HAP-1 (cell line): ENCODE data around the gene PLEKHM3.
A peak's percentile ranks its signal among the peaks of the same experiment; 100 is the strongest.

Experiments used
- DNase-seq, 2 experiments: peaks; one replicate each; pipeline ENCODE4 v3.0.0-alpha.2; 2016 to 2020; ENCODE audit warnings: low spot score in 2 of 2
- H3K27me3 ChIP-seq: fragments of 250-450 bp; sonication (Bioruptor Pico); 2 replicates; pipeline ENCODE4 v1.5.1; 2020; ENCODE audit warnings: low read depth, mild to moderate bottlenecking, moderate library complexity
- H3K36me3 ChIP-seq: fragments of 250-450 bp; sonication (Bioruptor Pico); replicated peaks from 2 replicates; pipeline ENCODE4 v1.5.1; 2020; ENCODE audit warnings: mild to moderate bottlenecking
- H3K4me1 ChIP-seq: fragments of 250-450 bp; sonication (Bioruptor Pico); 2 replicates; pipeline ENCODE4 v1.5.1; 2020; ENCODE audit warnings: mild to moderate bottlenecking
- H3K4me3 ChIP-seq: fragments of 250-450 bp; sonication (Bioruptor Pico); 2 replicates; pipeline ENCODE4 v1.5.1; 2020; ENCODE audit warnings: mild to moderate bottlenecking, moderate library complexity
- H3K9me3 ChIP-seq: fragments of 250-450 bp; sonication (Bioruptor Pico); 2 replicates; pipeline ENCODE4 v1.5.1; 2020; ENCODE audit warnings: mild to moderate bottlenecking, moderate library complexity
- in situ Hi-C: fragments of 300-500 bp; cut with MboI; formaldehyde crosslinking; loops from 3 replicates; pipeline ENCODE4 v1.14.3; 2020; ENCODE audit warnings: low sequenced_read_pairs, inconsistent platforms, mixed read lengths

The PLEKHM3 gene

GRCh38 chr2:207993151-207993763 lies 32.1 kb downstream of the PLEKHM3 start:
- H3K4me3 ChIP-seq: no peak overlapping the region

DNA sequence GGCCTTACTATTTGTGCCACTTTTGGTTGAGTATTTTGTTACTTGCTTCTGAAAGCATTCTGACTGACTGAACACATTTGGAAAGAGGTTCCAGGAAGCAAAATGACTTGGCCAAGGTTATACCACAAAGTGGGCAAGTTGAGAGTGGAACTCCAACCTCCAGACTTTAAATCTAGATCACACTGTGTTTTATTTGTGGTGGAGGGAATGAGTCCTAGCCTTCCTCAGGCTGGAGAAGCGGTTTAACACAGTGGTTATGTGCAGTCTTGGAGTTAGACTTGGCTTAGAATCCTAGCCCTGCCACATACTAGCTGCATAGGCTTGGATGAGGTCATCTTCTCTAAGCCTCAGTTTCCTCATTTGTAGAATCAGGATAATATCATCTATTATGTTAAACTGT lies 33.4 kb downstream of the PLEKHM3 start:
- in situ Hi-C loops: no loop called here
- Histone ChIP-seq H3K27me3 (no peaks in the 10 kb centered on the region), H3K4me3 (no peak overlapping the region), H3K36me3 (no peaks in the 10 kb centered on the region), H3K9me3 (no peaks in the 10 kb centered on the region), H3K4me1 (no peaks in the 10 kb centered on the region)
- DNase-seq: no peak

More at GRCh38 chr2:207993151-207993763, 32.1 kb downstream of the PLEKHM3 start:
- DNase-seq: no peak
- Histone ChIP-seq H3K4me1 (no peaks in the 10 kb centered on the region), H3K9me3 (no peaks in the 10 kb centered on the region), H3K27me3 (no peaks in the 10 kb centered on the region), H3K36me3 (no peaks in the 10 kb centered on the region)
- in situ Hi-C loops: no loop called here

GRCh38 chr2:207990784-207991183 lies 34.5 kb downstream of the PLEKHM3 start:
- H3K36me3 ChIP-seq: no peaks in the 10 kb centered on the region
- H3K4me3 ChIP-seq: no peak overlapping the region
- no peaks in the 10 kb centered on the region for H3K4me1 ChIP-seq
- H3K27me3 ChIP-seq: no peaks in the 10 kb centered on the region
- H3K9me3 ChIP-seq: no peaks in the 10 kb centered on the region
- no peak for DNase-seq
- in situ Hi-C loops: no loop called here

DNA sequence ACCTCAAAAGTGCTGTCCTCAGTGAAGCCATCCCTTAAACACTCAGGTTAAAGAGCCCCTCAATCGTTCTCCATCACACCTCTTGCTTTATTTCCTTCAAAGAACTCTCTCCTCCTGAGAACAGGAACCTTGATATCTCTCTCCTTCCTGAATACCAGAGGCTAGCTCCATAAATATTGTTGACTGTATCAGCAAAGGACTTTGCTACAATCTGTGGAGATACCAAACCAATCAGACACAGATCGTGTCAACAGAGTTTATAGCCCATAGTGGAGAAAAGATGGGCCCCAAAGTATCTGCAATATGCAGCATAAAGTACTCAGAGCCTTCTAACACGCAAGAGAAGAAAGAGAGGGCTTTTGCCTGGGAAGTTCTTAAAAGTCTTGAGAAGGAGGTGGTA lies 36.4 kb downstream of the PLEKHM3 start:
- H3K4me3 ChIP-seq: no peak overlapping the region
- H3K36me3 ChIP-seq: no peaks in the 10 kb centered on the region
- no peaks in the 10 kb centered on the region for H3K4me1 ChIP-seq
- no peaks in the 10 kb centered on the region for H3K9me3 ChIP-seq
- DNase-seq: no peak
- in situ Hi-C loops: no loop called here
- no peaks in the 10 kb centered on the region for H3K27me3 ChIP-seq

GRCh38 chr2:207987025-207987716 lies 38.2 kb downstream of the PLEKHM3 start:
- Histone ChIP-seq H3K27me3 (no peaks in the 10 kb centered on the region), H3K36me3 (no peaks in the 10 kb centered on the region), H3K4me3 (no peak overlapping the region), H3K4me1 (no peaks in the 10 kb centered on the region), H3K9me3 (no peaks in the 10 kb centered on the region)
- in situ Hi-C loops: no loop called here
- no peak for DNase-seq

- H3K27me3 ChIP-seq: no peaks in the 10 kb centered on the region
- H3K4me3 ChIP-seq: no peak overlapping the region
- no peaks in the 10 kb centered on the region for H3K36me3 ChIP-seq
- no peaks in the 10 kb centered on the region for H3K9me3 ChIP-seq
- H3K4me1 ChIP-seq: no peaks in the 10 kb centered on the region
- DNase-seq: no peak
- in situ Hi-C loops: no loop called here
These were observed 40.4 kb downstream of the PLEKHM3 start for GRCh38 chr2:207984765-207985480.

- DNase-seq: no peak
- Histone ChIP-seq H3K4me1 (no peaks in the 10 kb centered on the region), H3K27me3 (no peaks in the 10 kb centered on the region), H3K4me3 (no peak overlapping the region), H3K9me3 (no peaks in the 10 kb centered on the region), H3K36me3 (no peaks in the 10 kb centered on the region)
- in situ Hi-C loops: no loop called here
These were observed 41.7 kb downstream of the PLEKHM3 start for GRCh38 chr2:207983641-207984042.

DNA sequence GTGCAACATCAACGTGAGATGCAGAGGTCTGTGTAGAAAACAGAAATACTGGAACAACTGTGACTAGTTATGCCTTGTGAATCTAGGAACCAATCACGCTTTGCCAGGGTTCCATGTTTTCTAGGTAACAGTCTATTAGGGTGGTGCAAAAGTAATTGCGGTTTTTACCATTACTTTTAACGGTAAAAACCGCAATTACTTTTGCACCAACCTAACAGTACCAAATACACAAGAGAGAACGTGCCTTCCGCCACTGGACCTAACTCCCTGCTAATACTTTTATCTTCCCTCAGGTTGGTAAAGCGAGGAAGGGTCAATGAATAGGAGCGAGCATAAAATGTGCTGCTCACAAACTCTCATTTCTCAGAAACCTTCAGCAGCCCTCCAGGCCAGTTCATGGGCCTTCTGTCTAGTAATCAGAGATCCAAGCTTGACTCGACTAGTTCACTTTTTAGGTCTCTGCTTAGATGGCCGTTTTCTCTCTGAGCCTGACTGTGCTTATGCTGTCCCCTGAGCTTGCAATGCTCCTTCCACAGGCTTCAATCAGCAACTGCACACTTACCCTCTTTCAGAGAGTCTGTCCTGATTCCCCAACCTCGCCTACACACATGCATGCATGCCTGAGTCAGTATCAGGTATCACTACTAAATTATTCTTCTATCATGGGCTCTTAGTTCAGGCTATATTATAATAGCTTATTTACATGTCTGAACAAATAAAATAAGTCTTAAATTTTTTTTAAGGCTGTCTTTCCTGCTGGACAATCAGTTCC lies 47.0 kb downstream of the PLEKHM3 start:
- Histone ChIP-seq H3K4me3 (no peak overlapping the region), H3K27me3 (no peaks in the 10 kb centered on the region), H3K4me1 (no peaks in the 10 kb centered on the region), H3K36me3 (no peaks in the 10 kb centered on the region), H3K9me3 (no peaks in the 10 kb centered on the region)
- no peak for DNase-seq
- in situ Hi-C loops: loop anchor here (10.0 kb wide), 1 partner anchor 234 kb away; no protein-coding TSS in a partner anchor

- Histone ChIP-seq H3K4me3 (no peak overlapping the region), H3K4me1 (peaks cover 15% of the 10 kb centered on the region), H3K9me3 (no peaks in the 10 kb centered on the region), H3K36me3 (no peaks in the 10 kb centered on the region), H3K27me3 (no peaks in the 10 kb centered on the region)
- in situ Hi-C loops: loop anchor here (10.0 kb wide), 1 partner anchor 231 kb away; no protein-coding TSS in a partner anchor
- no peak for DNase-seq
These were observed 49.4 kb downstream of the PLEKHM3 start for GRCh38 chr2:207975921-207976320.

DNA sequence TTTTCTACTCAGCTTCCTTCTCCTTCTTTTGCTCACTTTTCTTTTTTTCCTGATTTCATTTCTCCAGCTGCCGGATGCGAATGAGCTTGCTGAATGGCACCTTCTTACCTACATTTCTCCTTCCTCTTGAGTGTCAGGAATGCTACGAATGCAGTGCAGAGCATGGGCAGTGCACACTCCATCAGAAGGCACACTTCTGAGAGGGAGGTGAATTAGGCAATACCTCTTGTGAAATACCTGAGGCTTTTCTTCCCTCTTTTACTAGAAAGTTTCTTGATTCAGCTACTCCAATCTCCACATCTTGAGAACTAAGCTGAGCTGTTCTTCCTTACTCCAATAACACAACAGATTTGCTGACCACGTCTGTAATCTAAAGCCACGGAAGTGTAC lies 51.1 kb downstream of the PLEKHM3 start:
- Histone ChIP-seq H3K4me3 (no peak overlapping the region), H3K9me3 (no peaks in the 10 kb centered on the region), H3K36me3 (no peaks in the 10 kb centered on the region), H3K27me3 (no peaks in the 10 kb centered on the region), H3K4me1 (peaks cover 25% of the 10 kb centered on the region)
- no peak for DNase-seq
- in situ Hi-C loops: loop anchor here (10.0 kb wide), 1 partner anchor 229 kb away; no protein-coding TSS in a partner anchor

GRCh38 chr2:207970826-207971180 lies 54.5 kb downstream of the PLEKHM3 start:
- in situ Hi-C loops: loop anchor here (10.0 kb wide), 1 partner anchor 226 kb away; no protein-coding TSS in a partner anchor

GRCh38 chr2:207970147-207970825 lies 55.0 kb downstream of the PLEKHM3 start:
- DNase-seq: peak; percentile 88 to 100
- Histone ChIP-seq H3K4me1 (peaks cover 34% of the 10 kb centered on the region), H3K36me3 (no peaks in the 10 kb centered on the region), H3K27me3 (no peaks in the 10 kb centered on the region), H3K9me3 (no peaks in the 10 kb centered on the region), H3K4me3 (peak overlapping the region; percentile 1; the same call in 1 of the 2 replicates)
- in situ Hi-C loops: loop anchor here (10.0 kb wide), 1 partner anchor 225 kb away; no protein-coding TSS in a partner anchor

More at GRCh38 chr2:207970826-207971180, 54.5 kb downstream of the PLEKHM3 start:
- H3K4me1 ChIP-seq: peaks cover 34% of the 10 kb centered on the region
- DNase-seq: no peak
- no peak overlapping the region for H3K4me3 ChIP-seq
- no peaks in the 10 kb centered on the region for H3K36me3 ChIP-seq
- no peaks in the 10 kb centered on the region for H3K27me3 ChIP-seq
- H3K9me3 ChIP-seq: no peaks in the 10 kb centered on the region

DNA sequence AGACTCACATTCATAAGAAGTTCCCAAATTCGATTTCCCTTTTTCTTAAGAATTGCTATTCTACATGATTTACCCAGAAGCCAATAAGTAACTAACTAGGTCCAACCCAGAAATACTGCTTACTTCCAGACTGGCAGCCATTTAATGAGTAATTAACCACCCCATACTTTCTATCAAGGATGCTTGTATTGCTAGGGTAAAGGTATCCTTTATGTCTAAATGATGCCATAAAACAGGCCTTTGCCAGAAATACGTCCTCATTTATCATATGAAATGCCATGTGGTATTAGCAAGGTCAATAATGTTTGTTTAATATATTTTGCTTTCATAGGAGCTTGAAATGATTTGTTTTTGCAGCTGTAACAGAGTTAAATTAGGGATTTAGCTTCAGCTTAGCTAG lies 56.1 kb downstream of the PLEKHM3 start:
- no peaks in the 10 kb centered on the region for H3K36me3 ChIP-seq
- no peaks in the 10 kb centered on the region for H3K27me3 ChIP-seq
- peaks cover 34% of the 10 kb centered on the region for H3K4me1 ChIP-seq
- no peak overlapping the region for H3K4me3 ChIP-seq
- DNase-seq: no peak
- in situ Hi-C loops: no loop called here
- no peaks in the 10 kb centered on the region for H3K9me3 ChIP-seq
